Cortex of kidney (tissue), 1 donor: Measurements from ENCODE around the gene ABCB6.

Experiments used
- DNase-seq: peaks from one replicate; lab custom pipeline; 2025; lab: John Stamatoyannopoulos, UW

Gene ABCB6

DNA sequence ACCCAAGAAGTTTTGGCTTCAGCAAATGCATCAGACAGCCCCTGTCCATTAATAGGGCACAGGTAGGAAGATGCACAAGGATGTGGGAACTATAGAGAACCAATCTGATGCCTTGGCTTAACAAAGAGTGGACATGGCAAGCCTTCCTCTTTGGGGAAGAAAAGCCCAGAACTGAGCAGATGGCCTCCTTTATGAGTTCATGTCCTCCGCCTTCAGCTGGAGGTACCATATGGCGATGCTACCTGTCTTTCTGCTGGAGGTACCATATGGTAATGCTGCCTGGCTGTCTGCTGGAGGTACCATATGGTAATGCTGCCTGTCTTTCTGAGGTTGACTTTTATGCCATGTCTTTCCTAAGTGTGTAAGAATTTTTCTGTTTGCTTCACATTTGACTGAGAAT is 34.6 kb downstream of the ABCB6 start:
- no peak for DNase-seq

DNA sequence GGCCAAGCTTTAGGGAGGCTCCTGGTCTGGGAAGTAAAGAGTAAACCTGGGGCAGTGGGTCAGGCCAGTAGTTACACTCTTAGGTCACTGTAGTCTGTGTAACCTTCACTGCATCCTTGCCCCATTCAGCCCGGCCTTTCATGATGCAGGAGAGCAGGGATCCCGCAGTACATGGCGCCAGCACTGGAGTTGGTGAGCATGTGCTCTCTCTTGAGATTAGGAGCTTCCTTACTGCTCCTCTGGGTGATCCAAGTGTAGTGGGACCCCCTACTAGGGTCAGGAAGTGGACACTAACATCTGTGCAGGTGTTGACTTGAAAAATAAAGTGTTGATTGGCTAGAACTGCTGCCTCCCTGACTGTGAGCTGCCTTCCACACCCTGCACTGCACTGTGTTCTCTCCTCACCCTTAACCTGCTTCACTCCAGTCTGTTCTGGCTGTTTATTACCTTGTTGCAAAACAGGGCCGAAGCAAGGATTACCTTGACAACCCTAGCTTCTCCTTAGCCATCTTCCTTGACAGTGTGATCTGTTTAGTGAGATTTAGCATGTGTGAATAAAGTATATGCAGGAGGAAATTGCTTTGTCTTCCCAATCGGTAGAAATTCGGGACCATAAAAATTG is 35.5 kb downstream of the ABCB6 start:
- no peak for DNase-seq

DNA sequence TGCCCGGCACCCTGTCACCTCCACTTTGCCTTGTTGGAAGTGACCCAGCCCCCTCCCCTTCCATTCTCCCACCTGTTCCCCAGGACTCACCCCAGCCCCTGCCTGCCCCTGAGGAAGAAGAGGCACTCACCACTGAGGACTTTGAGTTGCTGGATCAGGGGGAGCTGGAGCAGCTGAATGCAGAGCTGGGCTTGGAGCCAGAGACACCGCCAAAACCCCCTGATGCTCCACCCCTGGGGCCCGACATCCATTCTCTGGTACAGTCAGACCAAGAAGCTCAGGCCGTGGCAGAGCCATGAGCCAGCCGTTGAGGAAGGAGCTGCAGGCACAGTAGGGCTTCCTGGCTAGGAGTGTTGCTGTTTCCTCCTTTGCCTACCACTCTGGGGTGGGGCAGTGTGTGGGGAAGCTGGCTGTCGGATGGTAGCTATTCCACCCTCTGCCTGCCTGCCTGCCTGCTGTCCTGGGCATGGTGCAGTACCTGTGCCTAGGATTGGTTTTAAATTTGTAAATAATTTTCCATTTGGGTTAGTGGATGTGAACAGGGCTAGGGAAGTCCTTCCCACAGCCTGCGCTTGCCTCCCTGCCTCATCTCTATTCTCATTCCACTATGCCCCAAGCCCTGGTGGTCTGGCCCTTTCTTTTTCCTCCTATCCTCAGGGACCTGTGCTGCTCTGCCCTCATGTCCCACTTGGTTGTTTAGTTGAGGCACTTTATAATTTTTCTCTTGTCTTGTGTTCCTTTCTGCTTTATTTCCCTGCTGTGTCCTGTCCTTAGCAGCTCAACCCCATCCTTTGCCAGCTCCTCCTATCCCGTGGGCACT is 36.2 kb downstream of the ABCB6 start:
- no peak for DNase-seq

DNA sequence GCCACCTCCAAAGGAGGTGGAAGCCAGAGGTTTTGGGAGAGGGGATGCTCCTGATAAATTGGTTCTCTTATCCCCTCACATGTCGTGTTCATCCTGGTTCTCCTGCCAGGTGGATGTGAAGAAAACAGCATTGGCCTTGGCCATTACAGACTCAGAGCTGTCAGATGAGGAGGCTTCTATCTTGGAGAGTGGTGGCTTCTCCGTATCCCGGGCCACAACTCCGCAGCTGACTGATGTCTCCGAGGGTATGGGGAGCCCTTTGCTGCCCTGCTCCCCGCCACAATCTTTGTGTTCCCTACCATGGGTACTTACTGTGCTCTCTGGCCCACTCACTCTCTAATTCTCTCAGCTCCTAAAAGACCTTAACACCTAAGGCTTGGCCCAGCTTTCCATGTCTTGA is 37.2 kb downstream of the ABCB6 start:
- no peak for DNase-seq

DNA sequence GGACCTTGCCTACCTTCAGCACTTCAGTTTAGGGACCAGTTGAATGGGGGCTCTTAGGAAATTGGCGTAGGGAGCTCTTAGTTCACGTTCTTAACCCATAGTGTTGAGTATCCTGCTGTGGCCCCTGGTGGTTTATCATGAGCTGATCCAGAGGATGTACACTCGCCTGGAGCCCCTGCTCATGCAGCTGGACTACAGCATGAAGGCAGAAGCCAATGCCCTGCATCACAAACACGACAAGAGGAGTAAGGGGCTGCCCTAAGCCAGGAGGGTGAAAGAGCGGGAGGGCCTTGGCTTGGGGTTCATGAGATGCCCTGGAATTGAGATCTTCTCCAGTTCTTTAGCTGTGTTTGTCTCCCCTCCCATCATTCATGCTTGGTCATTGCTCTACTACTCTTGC is 37.8 kb downstream of the ABCB6 start:
- DNase-seq: no peak

DNA sequence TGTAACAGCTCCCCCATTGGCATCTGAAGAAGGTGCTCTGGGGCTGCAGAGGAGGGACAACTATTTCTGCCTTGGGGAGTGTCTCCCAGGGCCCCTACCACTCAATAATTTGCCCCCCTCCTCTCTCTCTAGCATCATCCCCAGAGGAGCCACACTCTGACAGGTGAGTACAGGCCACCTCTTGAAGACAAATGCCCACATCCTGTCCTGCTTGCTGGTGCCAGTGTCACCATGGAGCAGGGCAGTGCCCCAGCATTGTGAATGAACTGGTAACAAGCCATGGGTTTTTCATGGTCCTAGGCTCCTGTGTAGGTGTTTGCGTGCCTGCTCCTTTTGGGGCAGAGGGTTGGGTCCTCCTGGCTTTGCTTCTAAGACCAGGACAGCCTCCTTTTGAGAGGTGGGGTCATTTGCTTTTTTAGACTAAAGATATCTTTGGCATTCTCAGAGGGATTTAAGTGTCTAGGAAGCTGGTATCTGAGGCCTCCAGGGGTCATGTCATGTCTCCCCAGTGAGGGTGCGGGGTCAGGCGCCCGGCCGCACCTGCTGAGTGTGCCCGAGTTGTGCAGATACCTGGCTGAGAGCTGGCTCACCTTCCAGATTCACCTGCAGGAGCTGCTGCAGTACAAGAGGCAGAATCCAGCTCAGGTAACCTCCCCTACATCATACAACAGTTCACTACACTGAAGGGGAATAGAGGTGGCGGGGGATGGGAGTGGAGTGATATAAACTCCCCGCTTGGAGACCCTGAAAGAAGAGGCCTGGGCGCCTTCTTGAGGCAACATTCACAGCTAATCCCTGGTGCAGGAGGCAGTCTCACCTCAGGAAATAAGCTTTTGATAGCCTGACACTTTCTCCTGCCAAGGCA is 38.9 kb downstream of the ABCB6 start:
- no peak for DNase-seq

DNA sequence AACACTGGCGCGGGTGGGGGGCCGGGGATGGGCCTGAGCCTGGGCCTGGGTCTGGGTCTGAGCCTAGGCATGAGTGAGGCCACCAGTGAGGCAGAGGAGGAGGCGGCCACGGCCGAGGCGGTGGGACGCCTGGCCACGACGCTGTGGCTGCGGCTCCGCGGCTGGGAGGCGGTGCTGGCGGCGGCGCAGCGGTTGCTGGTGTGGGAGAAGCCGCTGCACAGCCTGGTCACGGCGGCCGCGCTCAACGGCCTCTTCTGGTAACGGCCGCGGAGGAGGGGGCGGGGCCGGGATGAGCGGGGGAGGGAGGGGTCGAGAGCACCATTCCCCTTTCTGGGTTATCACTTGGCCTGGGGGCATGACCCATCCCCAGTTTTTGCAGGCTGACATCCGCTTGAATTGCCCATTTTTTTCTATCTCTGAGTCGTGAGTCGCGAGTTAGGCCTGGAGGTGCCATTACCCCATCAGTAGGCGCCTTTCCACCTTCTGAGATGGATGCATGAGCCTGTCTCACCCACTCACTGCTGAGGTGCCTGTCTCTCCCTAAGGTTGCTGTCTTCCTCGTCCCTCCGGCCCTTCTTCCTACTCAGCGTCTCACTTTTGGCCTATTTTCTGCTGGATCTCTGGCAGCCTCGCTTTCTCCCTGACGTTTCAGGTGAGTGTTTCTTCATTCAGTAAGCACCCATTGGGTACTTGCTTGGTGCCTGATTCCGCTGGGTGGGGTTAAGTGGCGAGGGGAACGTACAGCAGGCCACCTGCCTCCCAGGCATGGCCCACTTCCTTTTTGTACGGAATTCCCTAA is 40.2 kb downstream of the ABCB6 start:
- no peak for DNase-seq

DNA sequence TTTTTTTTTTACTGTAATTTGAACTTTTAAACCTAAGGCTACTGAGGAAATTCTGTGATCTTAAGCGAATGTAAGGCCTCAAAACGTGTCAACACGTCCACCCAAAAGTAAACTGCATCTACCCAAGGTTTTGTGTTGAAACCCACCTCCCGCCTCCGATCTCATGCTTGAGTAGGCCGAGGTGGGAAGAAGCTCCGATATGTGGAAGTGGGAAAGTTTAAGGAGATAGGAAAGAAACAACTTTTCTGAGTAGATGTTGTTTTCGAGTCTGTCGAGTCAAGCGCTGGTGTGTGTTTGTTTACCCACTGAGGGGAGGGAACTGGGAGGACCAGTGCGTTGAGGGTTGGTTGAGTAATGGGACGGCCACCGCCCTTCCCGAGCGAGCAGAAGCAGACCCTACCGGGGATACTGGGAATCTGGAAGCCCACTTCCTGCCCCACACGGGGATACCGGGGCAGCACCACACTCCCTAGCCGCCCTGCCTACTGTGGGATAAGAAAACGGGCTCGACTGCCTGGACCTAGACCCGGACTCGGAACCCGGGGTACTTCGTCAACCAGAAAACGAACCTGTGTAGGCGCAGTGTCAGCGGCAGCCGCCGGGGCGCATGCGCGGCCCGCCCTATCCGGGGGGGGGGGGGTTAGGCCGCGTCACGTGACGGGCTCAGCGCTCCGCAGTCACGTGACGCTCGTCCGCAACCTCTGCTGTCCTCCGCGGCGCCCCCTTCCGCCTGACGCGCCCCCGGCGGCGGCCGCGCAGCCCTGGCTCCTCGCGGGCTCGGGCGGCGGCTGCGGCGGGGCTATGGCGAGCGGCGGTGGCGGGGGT is 41.0 kb downstream of the ABCB6 start, which contains the start of gene RETREG2:
TSS of gene RETREG2 (plus strand) at position 724 of the 825 bp plus-strand sequence. CDS start at position 802, 78 bp downstream.
- DNase-seq: no peak

DNA sequence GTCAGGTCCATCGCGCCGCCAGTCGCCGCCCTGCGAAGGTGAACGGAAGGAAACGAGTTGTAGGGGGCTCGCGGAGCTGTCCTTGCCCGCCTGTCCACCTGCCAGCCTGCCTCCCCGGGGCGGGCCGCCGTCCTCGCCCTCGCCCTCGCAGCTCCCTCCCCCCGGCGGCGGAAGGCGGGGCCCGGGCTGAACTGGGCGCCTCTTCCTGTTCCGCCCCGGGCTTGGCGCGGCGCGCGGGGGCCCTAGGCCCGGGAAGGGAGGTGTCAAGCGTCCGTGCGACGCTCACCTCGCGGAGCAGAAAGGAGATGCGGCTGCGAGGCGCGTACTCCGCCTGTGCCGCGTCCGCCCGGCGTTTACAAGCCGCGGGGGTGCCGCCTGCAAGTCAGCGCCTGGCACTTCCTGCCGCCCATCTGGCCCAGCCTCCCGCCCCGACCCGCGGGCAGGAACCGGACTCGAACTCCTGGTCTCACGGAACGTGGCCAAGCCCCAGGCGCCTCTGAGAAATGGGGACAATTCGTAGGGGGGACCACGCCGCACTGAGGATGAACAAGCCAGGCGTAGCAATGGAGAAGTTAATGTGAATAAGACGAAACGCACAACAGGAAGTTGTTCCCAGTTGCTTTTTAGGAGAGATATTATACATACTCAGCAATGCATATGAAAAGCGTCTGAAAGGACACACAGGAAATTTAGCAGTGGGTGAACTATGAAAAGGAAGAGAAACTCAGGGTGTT is 41.8 kb downstream of the ABCB6 start, which contains the start of gene CNPPD1:
TSS of gene CNPPD1 (minus strand) at position 108 of the 734 bp plus-strand sequence. CDS start at position 11, 97 bp downstream.
- no peak for DNase-seq

DNA sequence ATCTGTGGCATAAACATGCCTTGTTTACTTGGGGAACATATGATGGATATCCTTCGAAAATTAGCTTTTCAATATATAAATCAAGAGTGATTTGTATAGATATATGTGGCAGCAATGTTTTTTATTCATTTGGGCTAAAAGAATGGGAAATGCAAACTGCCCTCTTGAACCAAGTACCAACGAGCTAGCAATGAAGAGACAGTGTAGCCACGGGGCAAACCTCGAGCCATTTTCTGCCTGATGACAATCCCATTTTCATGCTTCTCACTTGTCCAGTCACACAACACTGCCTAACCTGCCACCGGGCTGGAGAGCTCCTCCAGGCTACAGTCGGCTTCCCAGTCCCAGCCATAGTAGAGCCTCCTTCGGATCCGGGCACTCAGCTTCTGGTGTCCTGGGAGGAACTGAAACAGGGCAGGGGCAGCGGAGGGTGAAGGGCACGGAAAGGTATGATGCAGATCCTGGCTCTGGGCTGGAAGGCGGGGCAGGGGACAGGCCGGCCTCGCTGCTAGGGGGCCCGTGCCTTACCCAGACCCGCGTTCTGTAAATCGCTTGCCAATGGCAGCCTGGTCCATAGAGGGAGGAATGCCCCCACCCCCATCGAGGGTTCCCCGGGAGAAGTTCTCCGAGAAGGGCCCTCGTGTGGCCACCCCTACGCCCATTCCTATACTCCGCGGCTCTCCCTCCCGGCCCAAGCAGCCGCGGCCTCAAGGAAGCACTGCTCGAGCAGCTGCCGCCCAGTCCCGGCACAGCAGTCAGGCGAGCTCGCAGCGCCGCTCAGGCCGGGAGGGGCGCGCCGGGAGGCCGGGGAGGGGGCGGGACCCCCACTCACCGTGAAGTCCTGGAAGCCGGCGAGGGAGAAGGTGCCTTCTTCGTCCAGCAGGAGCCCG is 42.6 kb downstream of the ABCB6 start:
- DNase-seq: no peak

DNA sequence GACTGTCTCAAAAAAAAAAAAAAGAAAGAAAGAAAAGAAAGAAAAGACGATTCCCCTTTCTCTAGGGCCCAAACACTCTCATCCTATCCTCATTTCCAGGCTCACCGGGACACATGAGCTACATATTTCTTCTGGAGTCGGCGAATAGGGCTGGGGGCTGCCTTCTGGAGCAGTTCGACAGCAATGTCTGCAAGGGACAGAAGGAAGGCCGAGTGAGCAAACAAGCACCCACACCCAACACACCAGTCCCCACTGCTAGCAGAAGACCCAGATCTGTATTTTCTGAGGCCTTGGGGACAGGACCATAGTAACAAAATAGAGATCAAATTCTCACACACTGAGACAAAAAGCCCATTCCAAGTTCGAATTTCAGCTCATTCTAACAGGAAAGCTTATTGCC is 43.3 kb downstream of the ABCB6 start:
- DNase-seq: no peak

DNA sequence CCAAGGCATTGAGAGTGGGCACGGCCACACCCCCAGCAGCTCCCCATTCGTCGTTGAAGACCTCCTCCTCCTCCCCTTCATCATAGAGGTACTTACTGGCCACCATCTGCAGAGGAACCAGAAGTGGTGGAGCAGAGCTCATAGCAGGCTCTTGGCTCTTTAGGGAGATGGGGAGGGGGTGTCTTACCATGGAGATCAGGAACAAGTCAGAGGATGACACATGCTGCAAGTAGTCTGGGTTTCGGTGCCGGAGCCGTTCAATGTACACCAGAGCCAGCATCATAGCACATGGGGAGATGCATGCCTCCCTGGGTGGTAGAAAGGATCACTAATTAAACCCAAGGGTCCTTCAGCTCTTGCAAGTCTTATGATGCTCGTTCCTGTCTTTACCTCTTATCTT is 44.0 kb downstream of the ABCB6 start:
- no peak for DNase-seq

DNA sequence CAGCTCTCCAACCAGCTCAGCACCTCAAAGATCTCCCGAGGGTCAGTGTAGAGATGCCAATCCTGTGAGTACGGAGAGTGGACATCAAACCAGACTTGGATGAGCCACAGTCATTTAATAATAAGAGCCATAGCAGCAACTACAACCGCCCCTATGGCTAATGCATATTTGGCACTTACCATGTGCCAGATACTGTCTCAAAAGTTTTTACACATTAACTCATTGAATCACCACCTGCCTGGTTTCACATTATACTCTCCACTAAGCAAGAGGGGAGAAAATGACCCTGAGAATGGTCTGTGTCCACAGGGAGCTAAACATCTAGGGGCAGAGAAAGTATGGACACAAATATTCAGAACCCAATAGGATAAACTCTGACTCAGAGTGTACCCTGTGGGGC is 44.6 kb downstream of the ABCB6 start:
- DNase-seq: no peak

DNA sequence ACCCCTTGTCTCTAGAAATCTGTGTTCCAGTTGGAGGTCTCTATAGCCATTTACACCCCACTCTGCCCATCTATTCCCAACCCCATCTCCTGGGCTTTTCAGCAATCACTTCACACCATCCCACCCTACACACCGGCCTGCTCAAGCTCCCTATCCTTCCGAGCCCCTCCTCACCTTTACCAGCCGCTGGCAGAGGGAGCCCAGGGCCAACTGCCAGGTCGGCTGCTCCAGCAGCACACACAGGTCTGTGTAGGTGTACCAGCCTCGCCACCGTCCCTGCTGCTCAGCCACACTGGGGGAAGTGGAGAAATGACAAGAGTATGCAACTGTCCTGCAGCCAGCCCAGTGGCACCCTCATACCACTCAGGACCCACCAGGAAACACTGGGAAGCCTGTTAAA is 45.6 kb downstream of the ABCB6 start:
- no peak for DNase-seq

DNA sequence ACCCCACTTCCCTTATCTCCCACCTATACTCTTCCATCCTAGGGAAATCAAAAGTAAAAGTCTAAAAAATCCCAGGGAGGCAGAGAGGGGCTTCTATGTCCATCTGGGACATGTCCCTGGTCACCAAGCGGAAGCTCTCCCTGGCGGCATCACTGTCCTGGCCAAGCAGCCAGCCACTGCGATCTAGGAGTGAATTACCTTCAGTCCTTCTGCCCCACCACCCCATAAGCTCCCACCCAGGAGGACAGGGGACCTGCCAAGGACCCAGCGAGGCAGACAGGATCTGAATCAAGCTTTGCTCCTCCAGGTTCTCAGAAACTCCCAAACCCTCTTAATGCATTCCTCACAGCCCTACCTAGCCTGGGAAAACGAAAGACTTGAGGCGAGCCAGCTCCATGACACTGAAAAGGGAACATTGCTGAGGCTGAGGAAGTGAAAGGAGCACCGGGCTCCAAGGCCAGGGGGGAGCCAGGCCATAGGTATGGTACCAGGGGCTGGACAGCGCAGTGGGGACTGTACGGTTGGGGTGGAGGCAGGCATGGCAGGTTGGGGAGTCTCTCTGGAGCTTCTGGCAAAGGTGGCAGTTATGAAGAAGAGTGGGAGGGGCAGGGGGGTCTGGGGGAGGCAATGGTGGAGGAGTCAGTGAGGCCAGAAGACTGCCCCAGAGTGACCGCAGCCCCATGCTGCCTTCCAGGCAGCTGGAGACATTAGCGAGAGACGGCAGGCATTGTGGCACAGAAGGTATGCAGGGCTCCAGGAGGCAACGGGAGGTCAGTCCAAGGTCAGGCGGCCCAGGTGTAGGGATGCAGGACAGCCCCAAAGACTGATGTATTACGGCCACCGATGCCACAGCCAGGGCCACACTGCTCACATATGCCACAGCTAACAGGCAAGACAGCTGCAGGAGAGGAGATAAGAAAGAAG is 46.3 kb downstream of the ABCB6 start:
- no peak for DNase-seq

DNA sequence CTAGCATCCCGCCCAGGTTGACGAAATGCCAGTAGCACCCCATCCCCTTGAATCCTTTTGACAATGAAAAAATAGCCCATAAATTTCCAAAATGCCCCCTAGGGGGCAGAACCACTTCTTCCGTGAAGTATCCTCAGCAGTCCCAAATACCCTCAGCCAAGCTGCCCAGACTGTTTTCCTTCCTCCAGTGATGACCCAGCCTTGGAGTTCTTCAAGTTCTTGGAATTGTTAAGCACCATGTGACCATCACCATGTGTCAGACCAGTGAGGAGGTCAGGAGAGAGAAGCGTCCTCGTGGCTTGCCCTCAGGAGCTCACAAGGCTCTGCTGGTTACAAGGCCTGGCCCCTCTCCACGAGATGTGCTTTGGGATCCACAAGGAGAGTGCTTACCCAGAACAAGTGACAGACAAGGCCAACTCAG is 47.5 kb downstream of the ABCB6 start:
- DNase-seq: no peak

DNA sequence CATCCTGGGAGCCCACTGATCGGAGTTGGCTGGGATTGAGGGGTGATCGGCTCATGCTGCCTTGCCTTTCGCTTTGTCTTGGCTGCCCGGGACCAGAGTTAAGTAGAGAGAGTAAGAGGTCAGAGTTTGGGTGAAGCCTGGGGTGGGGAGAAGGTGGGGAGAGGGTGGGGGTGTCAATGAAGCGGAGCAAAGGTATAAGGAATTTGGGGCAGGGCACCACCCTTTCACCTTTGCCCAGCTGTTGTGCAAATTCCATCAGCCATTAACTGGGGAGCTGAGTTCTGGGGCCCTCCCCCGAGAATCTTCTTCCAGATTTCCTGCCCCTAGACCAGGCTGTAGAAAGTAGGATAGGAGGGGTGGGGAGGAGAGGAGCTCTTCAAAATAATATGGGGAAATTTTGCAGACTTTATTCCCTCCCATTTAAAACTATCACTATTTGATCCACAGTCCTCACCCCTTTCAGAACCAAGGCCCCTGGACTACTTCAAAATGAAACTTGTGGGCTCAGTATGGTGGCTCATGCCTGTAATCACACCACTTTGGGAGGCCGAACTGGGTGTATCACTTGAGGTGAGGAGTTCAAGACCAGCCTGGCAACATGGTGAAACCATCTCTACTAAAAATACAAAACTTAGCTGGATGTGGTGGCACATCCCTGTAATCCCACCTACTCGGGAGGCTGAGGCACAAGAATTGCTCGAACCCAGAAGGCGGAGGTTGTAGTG is 48.7 kb downstream of the ABCB6 start, which contains the start of gene SLC23A3:
TSS of gene SLC23A3 (minus strand) at position 100 of the 725 bp plus-strand sequence. CDS start at position 55, 45 bp downstream.
- no peak for DNase-seq
